ENCODE results near the gene MLC1.

Gene MLC1

GRCh38 chr22:50076646-50077535 is 8.3 kb downstream of the MLC1 start:
- DNase-seq, result no peak

- no peak for DNase-seq
Observed at GRCh38 chr22:50074551-50075530, 10.4 kb downstream of the MLC1 start.

- DNase-seq, result no peak
Observed at GRCh38 chr22:50074056-50074455, 11.2 kb downstream of the MLC1 start.

- no peak for DNase-seq
Observed at GRCh38 chr22:50072714-50073538, 12.3 kb downstream of the MLC1 start.

GRCh38 chr22:50072167-50072555 is 13.1 kb downstream of the MLC1 start:
- no peak for DNase-seq

- DNase-seq, result no peak
Observed at GRCh38 chr22:50071432-50072166, 13.6 kb downstream of the MLC1 start.

GRCh38 chr22:50070366-50070765 is 14.9 kb downstream of the MLC1 start:
- DNase-seq, result no peak

GRCh38 chr22:50068096-50068495 is 17.1 kb downstream of the MLC1 start:
- DNase-seq, result no peak

- no peak for DNase-seq
Observed at GRCh38 chr22:50067244-50067643, 18.0 kb downstream of the MLC1 start.

- DNase-seq, result no peak
Observed at GRCh38 chr22:50064453-50064852, 20.8 kb downstream of the MLC1 start.

- DNase-seq, result no peak
Observed at GRCh38 chr22:50063589-50064393, 21.4 kb downstream of the MLC1 start.

GRCh38 chr22:50062509-50063135 is 22.6 kb downstream of the MLC1 start:
- no peak for DNase-seq

- no peak for DNase-seq
Observed at GRCh38 chr22:50061824-50062355, 23.3 kb downstream of the MLC1 start.

GRCh38 chr22:50061141-50061823 is 23.9 kb downstream of the MLC1 start:
- no peak for DNase-seq

GRCh38 chr22:50060441-50061140 is 24.6 kb downstream of the MLC1 start:
- DNase-seq, result no peak

- no peak for DNase-seq
Observed at GRCh38 chr22:50059881-50060262, 25.4 kb downstream of the MLC1 start.

- DNase-seq, result peak in 2 of 3 donors; percentile 7 to 26
Observed at GRCh38 chr22:50058906-50059880, 26.0 kb downstream of the MLC1 start.

Data from suppressor macrophage treated with lipopolysaccharide for 1 hour (primary cell).